Activated T-cell treated with anti-CD3 and anti-CD28 coated beads, Interleukin-2, amount 50 U/mL, for 1 hour (primary cell): ENCODE results near the gene MDK.
A peak's percentile ranks its signal among the peaks of the same experiment; 100 is the strongest.

Source experiments
- DNase-seq: peaks from one replicate; pipeline ENCODE4 v3.0.0-alpha.2; 2020

The MDK gene

DNA sequence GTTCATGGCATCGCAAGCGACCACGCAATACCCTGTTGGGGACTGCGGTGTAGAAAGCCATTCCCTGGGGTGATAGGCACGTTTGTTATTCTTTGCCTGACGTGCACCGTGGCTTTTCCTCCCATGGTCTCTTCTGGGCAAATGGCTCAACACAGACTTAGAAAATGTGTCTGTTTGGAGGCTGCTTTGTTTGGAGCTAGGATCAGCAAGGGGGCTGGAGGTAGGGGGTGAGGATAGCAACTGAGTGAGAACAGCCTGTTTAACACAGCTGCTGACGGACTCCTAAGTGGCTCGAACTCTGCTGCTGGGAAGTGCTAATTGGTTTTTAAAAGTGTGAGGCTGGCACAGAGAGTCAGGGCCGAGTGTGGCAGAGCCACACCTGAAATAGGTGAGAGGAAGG lies 26.2 kb downstream of the MDK start:
- no peak for DNase-seq

DNA sequence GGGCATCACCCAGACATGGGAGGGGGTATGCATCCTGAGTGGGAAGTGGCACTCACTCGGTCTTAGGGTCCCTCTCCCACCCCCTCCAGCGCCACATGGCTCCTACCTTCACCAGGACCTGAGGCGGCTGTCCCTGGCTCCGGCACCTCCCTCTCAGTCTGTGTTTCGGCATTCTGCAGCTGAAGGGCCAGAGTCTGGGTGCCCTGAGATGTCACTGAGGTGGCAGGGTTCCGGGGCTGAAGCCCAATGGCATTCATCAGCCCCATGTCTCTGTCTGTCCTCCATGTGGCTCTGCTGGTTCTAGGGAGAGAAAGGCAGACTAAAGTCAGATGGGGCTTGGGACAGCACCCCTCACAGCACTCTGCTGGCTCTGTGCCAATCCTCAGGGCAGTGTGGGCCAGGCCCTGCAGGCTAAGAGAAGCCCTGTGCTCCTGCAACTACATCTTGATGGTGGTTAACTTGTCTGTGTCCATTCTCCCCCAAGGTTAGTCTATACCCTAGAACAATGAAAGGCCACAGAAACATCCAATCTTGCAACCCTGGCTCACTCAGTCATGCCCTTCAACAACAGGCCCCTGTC lies 27.0 kb downstream of the MDK start:
- DNase-seq, result no peak

DNA sequence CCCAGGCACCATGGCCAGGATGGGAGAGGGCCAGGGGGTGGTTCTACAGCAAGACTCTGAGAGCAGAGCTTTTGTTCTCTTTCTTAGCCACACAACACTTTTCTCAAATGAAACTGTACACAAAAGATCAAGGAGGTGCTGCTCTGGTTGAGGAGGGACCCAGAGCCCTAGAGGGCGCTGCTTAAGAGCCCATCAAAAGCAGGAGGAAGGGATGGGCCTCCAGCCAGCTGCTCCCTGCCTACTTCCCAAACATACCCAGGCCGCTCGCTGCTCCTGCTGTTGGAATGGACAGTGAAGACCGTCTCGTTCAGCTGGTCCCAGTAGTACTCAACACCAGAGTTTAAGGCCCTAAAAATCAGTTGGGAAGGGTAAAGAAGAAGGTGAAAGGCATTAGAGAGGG lies 28.6 kb downstream of the MDK start:
- no peak for DNase-seq

GRCh38 chr11:46413760-46414465 lies 32.4 kb downstream of the MDK start:
- no peak for DNase-seq

DNA sequence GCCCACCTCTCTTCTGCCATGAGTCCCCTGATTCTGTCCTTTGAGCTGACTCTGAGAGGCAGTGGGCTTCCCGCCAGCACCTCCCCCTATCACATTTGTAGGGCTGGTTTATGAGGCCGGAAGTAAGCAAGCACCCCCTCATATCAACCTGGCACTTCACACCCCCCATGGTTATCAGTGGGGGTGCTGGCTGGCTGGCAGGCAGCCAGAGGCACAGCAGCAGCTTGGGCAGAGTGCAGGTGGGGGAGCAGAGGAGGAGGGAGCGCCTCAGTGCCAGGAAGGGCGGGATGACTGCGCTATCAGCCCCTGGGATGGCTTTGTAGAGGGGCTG lies 33.0 kb downstream of the MDK start:
- peak; percentile 29 for DNase-seq

DNA sequence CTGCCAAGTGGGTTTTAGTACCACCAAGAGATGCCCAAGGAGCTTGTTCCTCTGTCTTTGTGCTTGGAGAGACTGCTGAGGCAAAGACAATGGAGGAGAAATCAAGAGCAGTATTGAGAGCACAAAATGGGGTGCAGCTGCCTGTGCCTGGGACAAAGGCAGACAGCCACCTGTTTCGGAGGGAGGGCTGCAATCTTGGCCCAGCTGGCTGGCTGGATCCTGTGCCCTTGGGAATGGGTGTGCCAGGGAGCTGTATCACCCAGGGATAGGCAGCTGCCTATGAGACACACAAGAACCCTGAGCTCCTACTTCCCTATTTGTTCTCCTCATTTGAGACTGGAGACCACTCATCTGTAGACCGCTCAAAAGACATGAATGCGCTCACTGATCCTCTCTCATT lies 33.4 kb downstream of the MDK start:
- DNase-seq, result no peak

DNA sequence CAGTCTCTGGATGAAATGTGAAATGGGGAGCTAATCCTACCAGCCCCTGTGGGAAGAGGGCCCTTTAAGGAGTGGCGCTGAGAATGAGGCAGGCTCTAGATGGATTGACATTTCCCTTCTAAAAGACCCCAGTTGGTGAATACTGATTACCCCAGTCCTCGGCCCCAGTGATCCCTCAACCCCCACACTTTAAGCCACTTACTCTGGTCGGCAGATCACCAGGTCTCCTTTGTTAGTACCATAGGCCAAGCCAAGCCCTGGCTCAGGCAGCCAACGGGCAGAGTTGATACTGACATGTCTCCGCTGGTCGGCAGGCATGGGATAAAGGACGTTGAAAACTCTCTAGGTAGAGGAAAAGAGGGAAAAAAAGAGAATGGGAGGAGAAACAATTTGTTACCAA lies 36.2 kb downstream of the MDK start:
- DNase-seq, result no peak

GRCh38 chr11:46418751-46419150 lies 37.3 kb downstream of the MDK start:
- no peak for DNase-seq

DNA sequence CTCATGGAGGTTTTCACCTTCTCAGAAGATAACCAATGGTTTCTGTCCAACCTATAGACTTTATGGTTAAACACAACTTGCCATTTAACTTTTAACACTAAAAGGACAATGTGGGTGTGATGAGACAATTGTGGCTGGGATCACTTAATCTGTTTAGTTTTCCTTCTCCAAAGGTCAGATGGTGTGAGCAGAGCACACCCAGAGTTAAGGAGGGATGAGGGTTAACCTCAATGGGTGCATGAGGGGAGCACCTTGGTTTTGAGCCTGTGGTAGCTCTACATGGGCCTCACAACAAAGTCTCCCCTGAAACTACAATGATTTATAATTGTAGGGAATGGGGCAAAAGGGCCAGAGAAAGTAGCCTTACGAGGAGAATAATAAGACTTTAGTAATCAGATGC lies 39.0 kb downstream of the MDK start:
- no peak for DNase-seq

DNA sequence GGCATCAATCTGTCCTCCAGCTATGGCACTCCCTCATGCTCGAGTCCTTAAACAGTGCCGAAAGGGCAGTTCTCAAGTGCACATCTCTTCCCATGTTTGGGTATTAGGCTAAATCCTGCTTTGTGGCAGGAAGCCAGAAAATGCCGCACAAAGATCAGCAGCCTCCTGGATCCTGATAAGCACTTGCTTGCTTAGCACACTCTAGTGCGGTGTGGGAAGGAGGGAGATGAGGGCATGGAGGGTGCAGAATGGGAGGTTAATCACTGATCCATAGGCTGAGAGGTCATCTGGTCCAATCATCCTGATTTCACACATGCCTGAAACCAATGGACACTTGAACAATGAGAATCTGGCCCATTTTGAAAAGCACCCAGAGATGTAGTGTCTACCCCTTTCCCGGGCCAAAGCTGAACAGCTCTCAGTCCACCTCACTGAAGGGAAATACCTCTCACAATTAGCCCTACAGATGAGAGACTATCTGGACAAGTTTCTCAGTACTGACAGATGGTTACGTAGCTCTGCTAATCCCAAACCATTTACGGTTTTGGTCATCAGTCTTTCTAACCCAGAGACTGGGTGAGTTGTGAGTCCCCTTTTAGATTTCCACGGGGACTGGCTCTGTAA lies 39.9 kb downstream of the MDK start:
- DNase-seq, result no peak

GRCh38 chr11:46422588-46422987 lies 41.1 kb downstream of the MDK start:
- DNase-seq, result no peak

GRCh38 chr11:46426233-46426991 lies 44.9 kb downstream of the MDK start:
- DNase-seq, result no peak

GRCh38 chr11:46427364-46427763 lies 45.9 kb downstream of the MDK start:
- no peak for DNase-seq

DNA sequence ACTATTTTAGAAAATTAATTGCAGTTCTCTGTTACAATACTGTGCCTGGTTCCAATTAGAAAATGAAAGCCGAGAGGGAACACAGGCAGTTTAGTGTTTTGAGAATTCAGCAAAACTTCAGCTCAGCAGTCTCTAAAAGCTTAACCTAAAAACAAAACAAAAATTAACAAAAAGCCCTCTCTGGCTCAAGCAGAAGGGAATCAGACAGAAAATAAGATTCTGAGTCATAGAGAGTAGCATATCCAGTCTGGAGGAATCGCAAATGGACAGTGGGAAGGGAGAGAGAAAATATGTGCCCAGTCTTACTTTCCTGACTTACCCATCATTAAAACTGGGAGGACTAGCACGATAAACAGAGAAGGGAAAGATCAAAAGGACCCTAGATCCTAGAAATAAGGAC lies 48.2 kb downstream of the MDK start:
- DNase-seq, result no peak

DNA sequence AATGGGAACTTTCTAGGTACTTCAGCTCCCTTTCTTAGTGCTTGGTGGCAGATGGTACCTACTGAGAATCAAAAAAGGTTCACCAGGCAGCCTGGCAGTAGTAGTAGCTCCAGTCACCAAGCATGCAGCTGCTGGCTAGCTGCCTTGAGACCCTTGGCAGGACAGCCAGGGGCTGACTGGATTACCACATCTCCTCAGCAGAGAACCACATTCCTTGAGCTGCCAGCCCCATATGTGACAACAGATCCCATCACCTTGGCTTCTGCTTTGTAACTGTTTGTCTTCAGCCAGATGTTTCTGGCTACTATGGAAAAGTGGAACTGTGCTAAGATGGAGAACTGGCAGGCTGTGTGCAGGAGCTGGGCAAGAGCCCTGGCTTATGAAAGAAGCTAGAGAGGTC lies 49.7 kb downstream of the MDK start:
- no peak for DNase-seq
